GM18861 (cell line): ENCODE measurements around the gene RICTOR.
"Not testable (repeated sequence)": the region's sequence is repeated elsewhere in the genome, so short reads cannot be mapped to it uniquely, and the experiment has no call there.

ENCODE experiments used
- ATAC-seq: cut with Tn5 transposase; IDR thresholded peaks from one replicate; pipeline ENCODE4 v1.9.1; 2021; ENCODE audit not compliant: unreplicated experiment

The RICTOR gene

DNA sequence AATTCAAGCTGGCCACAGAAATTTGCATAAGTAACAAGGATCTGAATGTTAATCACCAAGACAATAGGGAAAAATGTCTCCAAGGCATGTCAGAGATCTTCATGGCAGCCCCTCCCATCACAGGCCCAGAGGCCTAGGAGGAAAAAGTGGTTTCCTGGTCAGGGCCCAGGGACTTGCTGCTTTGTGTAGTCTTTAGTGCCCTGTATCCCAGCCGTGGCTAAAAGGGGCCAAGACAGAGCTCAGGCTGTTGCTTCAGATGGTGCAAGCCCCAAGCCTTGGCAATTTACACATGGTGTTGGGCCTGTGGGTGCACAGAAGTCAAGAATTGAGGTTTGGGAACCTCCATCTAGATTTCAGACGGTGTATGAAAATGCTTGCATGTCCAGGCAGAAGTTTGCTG is 63.2 kb downstream of the RICTOR start:
- ATAC-seq, result not testable (repeated sequence)

DNA sequence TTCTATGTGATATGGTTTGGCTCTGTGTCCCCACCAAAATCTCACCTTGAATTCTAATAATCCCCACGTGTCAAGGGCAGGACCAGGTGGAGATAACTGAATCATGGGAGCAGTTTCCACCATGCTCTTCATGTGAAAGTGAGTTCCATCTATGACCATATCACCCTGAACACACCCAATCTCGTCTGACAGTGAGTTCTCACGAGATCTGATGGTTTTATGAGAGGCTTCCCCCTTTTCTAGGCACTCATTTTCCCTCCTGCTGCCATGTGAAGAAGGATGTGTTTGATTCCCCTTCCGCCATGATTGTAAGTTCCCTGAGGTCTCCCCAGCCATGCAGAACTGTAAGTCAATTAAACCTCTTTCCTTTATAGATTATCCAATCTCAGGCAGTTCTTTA is 64.2 kb downstream of the RICTOR start:
- ATAC-seq, result no peak

DNA sequence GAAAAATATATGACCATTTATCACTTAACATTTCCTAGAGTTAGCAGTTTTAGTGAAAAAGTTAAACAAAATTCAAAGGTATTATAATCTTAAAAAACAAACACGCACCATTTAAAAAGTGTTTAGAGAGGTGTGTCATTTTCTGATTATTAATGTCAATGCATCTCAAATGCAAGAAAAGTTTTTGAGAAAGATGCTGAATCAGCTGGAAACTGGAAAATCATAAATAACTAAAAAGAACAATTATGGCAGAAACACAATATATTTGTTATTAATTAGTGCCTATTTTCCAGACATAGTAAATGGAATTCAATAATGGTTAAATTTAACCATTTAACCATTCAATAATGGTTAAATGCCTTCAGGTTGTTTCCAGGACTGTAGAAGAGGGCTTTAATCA is 64.9 kb downstream of the RICTOR start:
- ATAC-seq, result no peak

DNA sequence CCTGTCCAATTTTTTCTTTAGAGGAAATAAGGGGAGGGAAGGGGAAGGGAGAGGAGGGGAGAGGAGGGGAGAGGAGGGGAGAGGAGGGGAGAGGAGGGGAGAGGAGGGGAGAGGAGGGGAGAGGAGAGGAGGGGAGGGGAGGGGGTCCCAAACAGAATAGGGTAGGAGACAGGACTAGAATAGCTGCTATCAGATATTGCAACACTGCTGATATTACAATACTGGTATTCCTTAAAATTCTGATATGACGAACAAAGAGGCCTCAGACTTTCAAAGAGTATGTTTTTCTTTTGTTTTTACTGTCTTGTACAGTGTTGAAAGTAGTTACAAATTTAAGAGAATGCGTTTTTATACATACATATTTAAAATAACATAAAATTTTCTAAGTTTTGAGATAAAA is 67.5 kb downstream of the RICTOR start:
- no peak for ATAC-seq

DNA sequence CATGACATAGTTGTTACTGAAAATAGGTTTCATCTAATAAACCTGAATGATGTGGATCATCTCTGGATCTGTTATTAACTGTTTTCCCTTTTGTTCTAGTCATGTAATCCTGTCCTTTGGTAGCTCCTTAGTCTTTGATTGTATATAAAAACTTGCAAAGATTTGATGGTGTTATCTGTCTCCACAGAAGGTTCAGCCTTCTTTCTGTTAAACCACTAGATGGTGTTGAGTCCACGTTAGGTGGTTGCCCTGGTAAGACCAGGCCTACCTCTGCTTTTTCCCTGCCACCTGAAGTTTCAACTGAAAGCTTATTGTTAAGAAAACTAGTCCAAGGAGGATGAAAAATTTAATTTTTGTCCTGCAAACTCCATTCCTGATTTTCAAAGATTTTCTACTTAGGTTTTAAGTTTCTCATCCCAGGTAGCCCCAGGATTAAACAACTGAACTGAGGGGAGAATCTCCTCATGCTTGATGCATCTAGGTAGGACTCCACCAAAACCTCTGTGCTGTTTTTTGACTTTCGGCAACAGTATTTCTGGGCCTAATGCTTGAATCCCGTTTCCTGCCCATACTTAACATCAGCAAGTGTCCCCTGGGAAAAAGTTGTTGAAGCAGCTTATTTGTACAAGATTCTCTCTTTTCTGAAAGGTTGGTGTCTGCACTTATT is 68.5 kb downstream of the RICTOR start:
- no peak for ATAC-seq

DNA sequence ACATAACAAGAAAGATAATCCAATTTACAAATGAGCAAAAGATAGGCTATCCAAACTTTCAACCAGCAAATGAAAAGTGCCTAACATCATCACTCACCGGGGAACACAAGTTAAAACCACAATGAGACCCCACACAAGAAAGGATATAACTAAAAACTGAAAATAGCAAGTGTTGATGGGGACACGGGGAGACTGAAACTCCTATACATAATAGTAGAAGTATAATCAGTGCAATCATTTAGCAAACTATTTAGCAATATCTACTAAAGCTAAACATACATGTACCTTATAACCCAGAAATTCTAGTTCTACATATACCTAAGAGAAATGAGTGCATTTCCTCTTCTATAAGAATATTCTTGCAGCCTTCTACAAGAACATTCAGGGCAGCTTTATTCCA is 72.5 kb downstream of the RICTOR start:
- no peak for ATAC-seq

DNA sequence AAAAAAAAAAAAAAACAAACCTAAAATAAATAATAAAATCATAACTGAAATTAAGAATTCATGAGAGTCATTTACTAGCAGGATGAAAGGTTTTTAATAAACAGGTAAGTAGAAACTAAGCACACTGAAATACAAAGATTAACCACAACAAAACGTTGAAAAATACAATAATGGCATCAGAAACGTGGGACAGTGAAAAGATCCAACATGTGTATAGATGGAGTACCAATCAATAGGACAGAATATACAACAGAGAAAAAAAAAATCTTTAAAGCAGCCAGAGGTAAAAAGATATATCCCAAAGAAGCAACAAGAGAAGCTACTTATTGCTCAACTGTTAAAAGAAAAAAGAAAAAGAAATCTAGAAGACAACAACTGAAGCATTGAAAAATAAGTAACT is 75.2 kb downstream of the RICTOR start:
- ATAC-seq, result no peak

DNA sequence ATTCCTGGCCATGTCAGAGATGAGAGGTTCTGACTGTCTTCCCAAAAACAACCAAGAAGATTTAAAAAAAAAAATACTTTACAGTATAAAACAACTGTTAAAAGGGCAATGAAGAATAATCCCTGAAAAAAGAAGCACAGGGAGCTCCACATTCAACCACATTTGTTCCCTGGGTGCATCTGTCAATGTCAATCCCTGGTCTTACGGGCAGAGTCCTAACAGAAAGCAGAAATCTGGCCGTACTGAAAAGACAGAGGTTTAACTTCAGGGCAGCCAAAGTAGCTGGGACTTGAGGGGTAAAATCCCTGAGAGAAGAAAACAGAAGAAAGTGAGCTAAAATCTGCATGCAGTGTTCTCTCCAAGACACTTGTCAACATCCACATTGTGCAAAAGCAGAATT is 76.6 kb downstream of the RICTOR start:
- no peak for ATAC-seq

DNA sequence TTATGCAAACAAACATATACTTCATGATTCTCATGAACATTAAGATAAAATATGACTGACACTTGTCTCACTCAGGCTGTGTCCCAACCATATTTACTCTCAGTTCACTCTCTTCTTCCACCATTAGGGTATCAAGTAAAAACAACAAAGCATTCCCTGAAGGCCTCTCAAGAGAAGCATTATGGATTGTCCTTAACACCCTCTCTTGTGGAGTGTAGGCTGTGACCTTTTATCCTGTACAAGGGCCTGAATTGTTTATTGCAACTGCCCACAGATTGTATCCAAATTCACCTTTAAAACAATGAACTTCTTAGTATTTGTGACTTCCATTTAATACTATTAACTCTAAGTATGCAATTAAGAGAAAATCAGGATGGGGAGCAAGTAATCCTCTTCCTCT is 78.1 kb downstream of the RICTOR start:
- ATAC-seq, result no peak

DNA sequence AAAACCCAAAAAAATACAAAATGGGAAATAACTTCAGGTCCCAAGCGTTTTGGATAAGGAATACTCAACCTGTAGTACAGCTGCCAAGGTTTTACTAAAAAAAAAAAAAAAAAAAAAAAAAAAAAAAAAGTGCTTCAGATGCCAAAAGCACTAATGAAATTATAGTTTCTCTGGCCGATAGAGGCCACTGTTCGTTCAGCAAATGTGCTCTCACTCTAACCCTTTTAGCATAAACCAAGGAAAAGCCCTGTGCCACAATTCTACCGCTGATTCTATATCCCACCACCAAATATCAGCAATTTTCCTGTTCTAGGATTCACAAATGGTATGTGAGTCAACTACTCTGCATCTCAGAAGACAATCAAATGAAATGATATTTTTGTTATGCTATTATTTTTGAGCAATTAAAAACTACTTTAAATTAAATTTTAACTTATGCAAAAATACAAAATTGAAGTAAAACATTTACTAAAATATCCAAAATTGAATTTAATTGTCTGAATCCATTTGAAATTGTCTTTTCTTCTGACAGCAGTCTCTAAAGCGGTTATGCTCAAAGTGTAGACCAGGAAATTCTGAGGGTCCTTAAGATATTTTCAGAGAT is 79.8 kb downstream of the RICTOR start:
- ATAC-seq, result peak; percentile 76

DNA sequence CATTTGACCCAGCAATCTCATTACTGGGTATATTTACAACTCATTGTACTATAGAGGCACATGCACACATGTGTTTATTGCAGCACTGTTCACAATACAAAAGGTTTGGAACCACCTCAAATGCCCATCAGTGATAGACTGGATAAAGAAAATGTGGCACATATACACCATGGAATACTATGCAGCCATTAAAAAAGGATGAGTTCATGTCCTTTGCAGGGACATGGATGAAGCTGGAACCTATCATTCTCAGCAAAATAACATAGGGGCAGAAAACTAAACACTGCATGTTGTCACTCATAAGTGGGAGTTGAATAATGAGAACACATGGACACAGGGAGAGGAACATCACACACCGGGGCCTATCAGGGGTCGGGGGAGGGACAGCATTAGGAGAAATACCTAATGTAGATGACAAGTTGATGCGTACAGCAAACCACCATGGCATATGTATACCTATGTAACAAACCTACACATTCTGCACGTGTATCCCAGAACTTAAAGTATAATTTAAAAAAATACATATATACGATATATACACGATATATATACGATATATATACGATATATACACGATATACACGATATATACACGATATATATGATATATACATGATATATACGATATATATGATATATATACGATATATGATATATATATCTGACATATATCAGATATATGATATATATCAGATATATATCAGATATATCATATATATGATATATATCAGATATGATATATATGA is 84.1 kb downstream of the RICTOR start:
- ATAC-seq, result not testable (repeated sequence)

DNA sequence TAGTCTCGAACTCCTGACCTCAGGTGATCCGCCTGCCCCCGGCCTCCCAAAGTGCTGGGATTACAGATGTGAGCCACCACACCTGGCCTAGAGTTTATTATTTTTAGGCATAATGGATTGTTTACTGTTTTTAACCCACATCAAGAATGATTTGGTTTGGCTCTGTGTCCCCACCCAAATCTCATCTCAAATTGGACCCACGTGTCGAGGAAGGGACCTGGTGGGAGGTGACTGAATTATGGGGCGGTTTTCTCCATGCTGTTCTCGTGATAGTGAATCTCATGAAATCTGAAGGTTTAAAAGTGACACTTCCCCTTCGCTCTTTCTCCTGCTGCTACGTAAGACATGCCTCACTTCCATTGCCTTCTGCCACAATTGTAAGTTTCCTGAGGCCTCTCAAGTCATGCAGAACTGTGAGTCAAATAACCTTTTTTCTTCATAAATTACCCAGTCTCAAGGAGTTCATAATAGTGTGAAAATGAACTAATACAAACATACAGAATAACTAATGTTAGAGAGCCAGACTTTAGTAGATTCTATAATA is 88.2 kb downstream of the RICTOR start:
- no peak for ATAC-seq

DNA sequence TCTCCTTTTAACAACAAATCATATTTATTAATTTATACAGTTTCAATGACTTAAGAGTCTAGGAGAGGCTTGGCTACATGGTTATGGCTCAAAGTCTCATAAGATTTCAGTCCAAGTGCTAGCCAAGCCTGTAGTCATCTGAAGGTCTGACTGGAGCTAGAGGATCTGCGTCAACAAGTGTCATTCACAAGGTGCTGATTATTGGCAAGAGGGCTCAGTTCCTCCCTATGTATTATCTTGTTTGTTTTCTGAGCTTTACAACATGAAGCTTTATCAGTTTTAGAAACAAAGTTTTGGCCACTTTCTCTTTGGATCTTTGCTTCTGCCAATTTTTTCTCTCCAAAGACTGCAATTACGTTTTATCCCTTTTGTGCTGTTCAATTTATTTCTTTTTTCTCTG is 94.7 kb downstream of the RICTOR start:
- no peak for ATAC-seq

DNA sequence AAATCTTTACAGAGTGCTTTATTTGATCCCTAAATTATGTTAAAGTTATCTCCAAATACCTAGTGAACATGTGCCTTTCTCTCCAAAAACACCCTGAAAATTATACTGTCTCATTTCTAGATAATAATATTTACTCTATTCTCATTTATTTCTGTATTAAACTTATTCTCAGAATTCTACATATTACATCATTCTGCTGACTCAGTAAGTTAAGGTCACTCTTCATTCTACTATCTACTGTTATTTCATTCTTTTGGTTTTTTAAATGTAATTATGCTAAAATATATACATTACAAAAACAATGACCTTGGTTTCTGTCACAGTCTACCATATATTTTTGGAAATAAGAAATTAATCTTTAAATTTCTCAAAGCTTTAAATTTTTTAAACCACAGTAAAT is 96.2 kb downstream of the RICTOR start:
- no peak for ATAC-seq

DNA sequence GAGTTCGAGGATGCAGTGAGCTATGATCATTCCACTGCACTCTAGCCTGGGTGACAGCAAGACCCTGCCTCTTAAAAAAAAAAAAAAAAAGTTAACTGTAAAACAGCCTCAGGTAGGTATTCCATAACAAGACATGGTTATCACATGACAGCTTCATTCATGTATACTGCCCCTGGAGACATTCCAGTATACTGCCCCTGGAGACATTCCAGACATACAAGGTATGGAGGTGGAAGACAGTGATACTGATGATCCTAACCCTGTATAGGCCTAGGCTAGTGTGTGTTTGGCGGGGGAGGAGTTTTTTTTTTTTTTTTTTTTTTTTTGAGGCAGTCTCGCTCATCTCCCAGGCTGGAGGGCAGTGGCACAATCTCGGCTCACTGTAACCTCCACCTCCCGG is 105.5 kb downstream of the RICTOR start:
- no peak for ATAC-seq

DNA sequence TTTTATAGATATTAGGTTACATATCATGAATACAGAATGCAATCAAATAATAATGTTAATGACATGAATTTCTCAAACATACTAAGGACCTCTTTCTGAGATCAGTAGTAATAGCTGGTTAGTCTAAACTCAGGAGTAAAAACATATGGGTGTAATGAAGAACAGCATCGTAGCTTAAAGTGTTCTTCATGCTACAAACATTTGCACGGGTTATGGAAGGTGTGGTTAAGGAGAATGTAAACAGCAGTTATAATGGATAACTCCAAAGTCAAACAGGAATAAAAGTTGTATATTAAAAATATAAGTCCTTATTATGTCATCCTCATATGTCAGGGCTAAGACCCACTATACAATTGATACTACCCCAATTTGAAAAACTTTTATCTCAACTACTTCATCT is 112.5 kb downstream of the RICTOR start:
- ATAC-seq, result no peak

DNA sequence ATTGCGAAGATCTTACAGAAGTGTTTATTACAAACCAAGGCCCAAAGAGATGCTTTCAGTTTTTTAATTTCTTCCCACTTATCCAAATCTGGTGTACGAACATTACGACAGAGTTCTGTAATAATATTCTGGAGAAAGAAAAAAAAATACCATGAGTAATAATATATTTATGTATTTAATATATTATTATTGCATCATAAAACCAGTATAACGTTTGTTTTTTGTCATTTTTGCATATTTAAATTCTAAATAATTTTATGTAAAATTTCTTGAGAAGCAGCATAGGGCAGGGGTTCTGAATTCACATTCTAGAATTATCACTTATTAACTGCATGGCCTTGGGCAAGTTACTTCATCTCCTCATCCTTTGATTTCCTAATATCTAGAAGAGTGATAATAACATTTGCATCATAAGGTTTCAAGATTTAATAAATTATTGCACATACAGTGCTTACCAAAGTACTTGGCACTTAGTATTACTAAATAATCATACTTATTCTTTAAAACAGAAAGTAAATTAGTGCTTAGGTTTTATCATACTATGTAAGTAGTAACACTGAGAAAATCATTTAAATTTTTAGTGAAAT is 120.7 kb downstream of the RICTOR start:
- ATAC-seq, result no peak

DNA sequence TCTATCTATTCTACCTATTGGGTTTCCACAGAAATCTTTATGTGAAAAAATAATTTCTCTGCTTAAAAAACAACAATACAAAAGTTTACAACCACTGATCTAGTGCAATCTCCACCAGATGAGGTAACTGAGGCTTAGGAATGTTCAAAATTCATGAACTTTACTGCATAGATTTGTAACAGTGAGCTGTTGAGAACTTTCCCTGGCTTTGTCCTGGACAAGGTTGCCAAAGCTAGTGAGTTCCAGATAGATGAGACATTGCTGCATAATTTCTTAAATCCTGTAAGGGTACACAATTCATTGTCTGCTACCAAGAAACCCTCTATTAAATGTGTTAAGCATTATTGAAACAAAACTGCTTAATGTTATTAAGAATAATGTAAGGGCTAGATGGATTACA is 125.7 kb downstream of the RICTOR start:
- no peak for ATAC-seq

DNA sequence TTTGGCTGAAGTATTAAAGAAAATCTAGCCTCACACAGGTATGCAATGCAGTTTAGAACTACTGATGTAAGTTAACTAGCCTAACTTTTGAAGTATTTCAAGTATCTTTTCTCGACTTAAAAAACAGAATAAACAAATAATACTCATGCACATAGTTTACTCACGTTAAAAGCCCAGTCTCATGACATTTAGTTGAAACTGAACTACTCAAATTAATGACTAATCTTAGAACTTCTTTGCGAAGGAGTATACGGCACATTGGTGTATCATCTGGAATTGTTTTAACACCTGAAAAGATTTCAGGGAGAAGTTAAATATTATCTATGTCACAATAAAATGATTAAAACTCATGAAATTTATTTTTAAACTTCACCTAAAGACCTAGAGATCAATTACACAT is 129.9 kb downstream of the RICTOR start:
- ATAC-seq, result no peak

DNA sequence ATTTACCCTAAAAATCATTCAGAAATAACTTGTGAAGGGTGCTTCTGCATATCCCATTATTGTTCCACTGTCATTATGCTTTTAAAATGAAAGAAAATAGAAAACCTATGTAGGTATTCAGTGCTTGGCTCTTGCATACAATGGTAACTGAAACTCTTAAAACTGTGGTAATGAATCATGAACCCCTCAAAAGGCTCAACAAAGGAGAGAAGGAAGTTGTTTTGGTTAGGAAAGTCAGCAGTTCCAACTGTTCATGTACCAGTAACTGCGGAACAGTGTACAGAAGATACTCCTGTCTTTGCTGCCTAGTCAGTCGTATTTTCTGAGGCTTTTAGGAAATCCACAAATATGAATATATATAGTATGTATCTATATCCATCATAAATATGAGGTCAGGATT is 132.3 kb downstream of the RICTOR start:
- ATAC-seq, result no peak

DNA sequence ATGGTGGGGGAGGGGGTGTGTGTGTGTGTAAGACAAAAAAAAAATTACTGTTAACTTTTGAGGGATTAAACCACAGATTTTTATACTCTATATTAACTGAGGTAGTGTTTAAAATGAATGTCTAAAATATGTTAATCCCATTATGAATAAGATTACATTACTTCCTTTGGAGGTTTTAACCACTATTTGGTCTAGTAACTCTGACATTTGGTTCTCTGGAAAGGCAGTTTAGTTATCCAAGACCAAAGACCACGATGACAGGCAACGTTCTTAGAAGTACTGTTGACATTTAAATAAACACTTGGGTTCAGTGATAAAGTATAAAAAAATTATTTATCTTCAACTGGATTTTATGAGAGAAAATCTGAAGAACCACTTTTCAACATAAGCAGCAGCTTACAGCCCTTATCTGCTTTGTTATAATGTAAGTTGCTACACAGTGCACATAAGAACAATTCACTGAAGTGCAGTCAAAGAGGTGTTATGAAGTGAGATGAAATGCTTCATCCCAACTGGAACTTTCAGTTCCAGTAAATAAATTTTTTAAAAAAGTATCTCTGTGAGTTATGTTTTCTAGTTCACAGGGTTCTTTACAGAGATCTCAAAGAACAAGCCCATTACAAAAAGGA is 133.9 kb downstream of the RICTOR start:
- ATAC-seq, result no peak
